ENCODE results near the gene PRDM7. TPM values are rescaled to one million over a fixed set of nuclear protein-coding genes. Genes with fewer than 3 reads are reported as not detected.

PRDM7 gene
- total and polyA plus RNA-seq, 3 experiments from 2014 or later: not detected

DNA sequence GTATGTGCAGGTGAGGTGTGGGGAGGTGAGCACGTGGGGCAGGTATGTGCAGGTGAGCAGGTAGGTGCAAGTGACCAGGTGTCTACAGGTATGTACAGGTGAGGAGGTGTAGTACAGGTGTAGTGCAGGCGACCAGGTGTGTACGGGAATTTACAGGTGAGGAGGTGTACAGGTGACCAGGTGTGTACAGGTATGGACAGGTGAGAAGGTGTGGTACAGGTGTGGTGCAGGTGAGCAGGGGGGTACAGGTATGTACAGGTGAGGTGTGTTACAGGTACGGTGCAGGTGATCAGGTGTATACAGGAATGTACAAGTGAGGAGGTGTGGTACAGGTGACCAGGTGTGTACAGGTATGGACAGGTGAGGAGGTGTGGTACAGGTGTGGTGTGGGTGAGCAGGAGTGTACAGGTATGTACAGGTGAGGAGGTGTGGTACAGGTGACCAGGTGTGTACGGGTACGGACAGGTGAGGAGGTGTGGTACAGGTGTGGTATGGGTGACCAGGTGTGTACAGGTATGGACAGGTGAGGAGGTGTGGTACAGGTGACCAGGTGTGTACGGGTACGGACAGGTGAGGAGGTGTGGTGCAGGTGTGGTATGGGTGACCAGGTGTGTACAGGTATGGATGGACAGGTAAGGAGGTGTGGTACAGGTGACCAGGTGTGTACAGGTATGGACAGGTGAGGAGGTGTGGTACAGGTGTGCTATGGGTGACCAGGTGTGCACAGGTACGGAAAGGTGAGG lies 45.0 kb downstream of the PRDM7 start:
- Mint-ChIP-seq H3K4me3 (no peak overlapping the region), H3K36me3 (peaks cover 0 to 41% (median 9%) of the 10 kb centered on the region in 3 donors), H3K27me3 (peaks cover 0 to 1% of the 10 kb centered on the region in 2 donors), H3K27ac (peak overlapping the region in 2 of 8 donors; percentile 61 to 82), H3K4me1 (peaks cover 0 to 5% (median 0%) of the 10 kb centered on the region in 3 donors), H3K9me3 (no peaks in the 10 kb centered on the region)
- CTCF ChIA-PET: no interaction called here
- H3K4me3 ChIP-seq (ENCODE audit: low read length): no peak overlapping the region
- no peaks in the 10 kb centered on the region for H3K9me3 ChIP-seq (ENCODE audit: low read length)
- no peak for DNase-seq
- H3K27me3 ChIP-seq (ENCODE audit: insufficient read depth, low read length, poor library complexity, severe bottlenecking): no peaks in the 10 kb centered on the region
- POLR2A ChIA-PET: no interaction called here
- no peak overlapping the region for H3K27ac ChIP-seq (ENCODE audit: low read depth, low read length)
- no peaks in the 10 kb centered on the region for H3K4me1 ChIP-seq (ENCODE audit: insufficient read depth, low read length)
- H3K36me3 ChIP-seq (ENCODE audit: insufficient read depth, low read length): peaks cover 10% of the 10 kb centered on the region

- Mint-ChIP-seq H3K4me3 (no peak overlapping the region), H3K36me3 (peaks cover 0 to 33% (median 4%) of the 10 kb centered on the region in 3 donors), H3K9me3 (no peaks in the 10 kb centered on the region), H3K4me1 (peaks cover under 1 to 2% (median 2%) of the 10 kb centered on the region in 3 donors), H3K27ac (peak overlapping the region in 1 of 8 donors; percentile 24), H3K27me3 (peaks cover 0 to 1% of the 10 kb centered on the region in 2 donors)
- H3K36me3 ChIP-seq (ENCODE audit: insufficient read depth, low read length): peaks cover 10% of the 10 kb centered on the region
- H3K9me3 ChIP-seq (ENCODE audit: low read length): no peaks in the 10 kb centered on the region
- CTCF ChIA-PET: no interaction called here
- H3K4me3 ChIP-seq (ENCODE audit: low read length): no peak overlapping the region
- no peaks in the 10 kb centered on the region for H3K27me3 ChIP-seq (ENCODE audit: insufficient read depth, low read length, poor library complexity, severe bottlenecking)
- POLR2A ChIA-PET: interaction anchor here (0.6 kb wide), 1 partner anchor 339 kb away, joined by 9 read pairs; no protein-coding TSS in a partner anchor
- peaks cover 2% of the 10 kb centered on the region for H3K4me1 ChIP-seq (ENCODE audit: insufficient read depth, low read length)
- no peak overlapping the region for H3K27ac ChIP-seq (ENCODE audit: low read depth, low read length)
- no peak for DNase-seq
These were observed 45.8 kb downstream of the PRDM7 start for GRCh38 chr16:90031186-90031930.

DNA sequence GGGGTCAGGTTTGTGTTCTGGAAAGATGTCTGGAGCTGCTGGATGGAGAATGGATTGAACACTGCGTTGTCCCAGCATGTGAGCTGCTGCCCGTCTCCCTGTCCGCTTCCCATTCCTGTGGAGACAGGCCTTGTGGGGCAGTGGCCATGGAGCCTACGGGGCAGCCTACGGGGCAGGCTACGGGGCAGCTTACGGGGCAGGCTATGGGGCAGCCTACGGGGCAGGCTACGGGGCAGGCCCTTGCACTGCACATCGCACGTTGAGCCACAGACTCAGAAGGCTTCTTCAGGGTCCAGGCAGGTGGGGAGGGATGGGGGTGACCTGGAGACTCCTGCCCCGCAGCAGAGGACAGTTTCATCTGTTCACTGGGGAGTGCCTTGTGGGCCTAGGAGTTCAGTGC lies 48.1 kb downstream of the PRDM7 start:
- Histone ChIP-seq H3K27ac (ENCODE audit: low read depth, low read length) (no peak overlapping the region), H3K9me3 (ENCODE audit: low read length) (no peaks in the 10 kb centered on the region), H3K4me3 (ENCODE audit: low read length) (no peak overlapping the region), H3K4me1 (ENCODE audit: insufficient read depth, low read length) (peaks cover 7% of the 10 kb centered on the region), H3K27me3 (ENCODE audit: insufficient read depth, low read length, poor library complexity, severe bottlenecking) (no peaks in the 10 kb centered on the region), H3K36me3 (ENCODE audit: insufficient read depth, low read length) (peaks cover 10% of the 10 kb centered on the region)
- ChIA-PET POLR2A (no interaction called here), CTCF (no interaction called here)
- peaks cover 0 to 21% (median 4%) of the 10 kb centered on the region in 3 donors for H3K36me3 Mint-ChIP-seq
- peaks cover 5 to 14% (median 8%) of the 10 kb centered on the region in 3 donors for H3K4me1 Mint-ChIP-seq
- no peaks in the 10 kb centered on the region for H3K9me3 Mint-ChIP-seq
- DNase-seq: no peak
- peaks cover 0 to 1% of the 10 kb centered on the region in 2 donors for H3K27me3 Mint-ChIP-seq
- H3K27ac Mint-ChIP-seq: peak overlapping the region in 1 of 8 donors; percentile 32
- H3K4me3 Mint-ChIP-seq: no peak overlapping the region

- Histone ChIP-seq H3K27ac (ENCODE audit: low read depth, low read length) (no peak overlapping the region), H3K36me3 (ENCODE audit: insufficient read depth, low read length) (peaks cover 10% of the 10 kb centered on the region), H3K27me3 (ENCODE audit: insufficient read depth, low read length, poor library complexity, severe bottlenecking) (no peaks in the 10 kb centered on the region), H3K9me3 (ENCODE audit: low read length) (no peaks in the 10 kb centered on the region), H3K4me1 (ENCODE audit: insufficient read depth, low read length) (peaks cover 14% of the 10 kb centered on the region), H3K4me3 (ENCODE audit: low read length) (no peak overlapping the region)
- Mint-ChIP-seq H3K4me3 (no peak overlapping the region), H3K27me3 (peaks cover 0 to 1% of the 10 kb centered on the region in 2 donors), H3K27ac (no peak overlapping the region), H3K4me1 (peaks cover 5 to 16% (median 14%) of the 10 kb centered on the region in 3 donors), H3K36me3 (peaks cover 0 to 12% (median 4%) of the 10 kb centered on the region in 3 donors), H3K9me3 (no peaks in the 10 kb centered on the region)
- CTCF ChIA-PET: no interaction called here
- DNase-seq: no peak
- POLR2A ChIA-PET: no interaction called here
These were observed 49.5 kb downstream of the PRDM7 start for GRCh38 chr16:90027611-90028010.

DNA sequence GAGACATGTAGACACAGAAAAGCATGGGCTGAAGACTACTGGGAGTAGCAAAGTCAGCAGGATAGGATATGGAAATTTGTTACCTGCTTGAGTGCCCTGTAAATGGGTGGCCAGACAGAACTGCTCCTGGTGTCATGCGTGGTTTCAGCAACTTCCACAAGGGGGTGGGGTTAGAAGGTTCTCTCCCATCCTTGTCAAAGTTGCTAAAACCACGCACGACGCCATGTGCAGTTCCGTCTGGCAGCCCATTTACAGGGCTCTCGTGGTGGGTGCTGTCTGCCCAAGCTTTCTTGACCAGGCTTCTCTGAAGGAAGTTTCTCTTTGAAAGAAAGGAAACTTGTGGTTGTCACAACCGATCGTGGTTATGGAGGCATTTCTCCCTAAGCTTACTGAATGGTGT lies 51.0 kb downstream of the PRDM7 start:
- Mint-ChIP-seq H3K4me1 (peaks cover 14 to 25% (median 22%) of the 10 kb centered on the region in 3 donors), H3K4me3 (peak overlapping the region in 2 of 7 donors; percentile 37 to 40), H3K27me3 (peaks cover 0 to 1% of the 10 kb centered on the region in 2 donors), H3K27ac (peak overlapping the region in 4 of 8 donors; percentile 5 to 74 (median 44)), H3K36me3 (peaks cover 0 to 2% (median 0%) of the 10 kb centered on the region in 3 donors), H3K9me3 (no peaks in the 10 kb centered on the region)
- H3K36me3 ChIP-seq (ENCODE audit: insufficient read depth, low read length): no peaks in the 10 kb centered on the region
- POLR2A ChIA-PET: no interaction called here
- H3K9me3 ChIP-seq (ENCODE audit: low read length): no peaks in the 10 kb centered on the region
- H3K4me3 ChIP-seq (ENCODE audit: low read length): no peak overlapping the region
- no peaks in the 10 kb centered on the region for H3K27me3 ChIP-seq (ENCODE audit: insufficient read depth, low read length, poor library complexity, severe bottlenecking)
- CTCF ChIA-PET: no interaction called here
- no peak overlapping the region for H3K27ac ChIP-seq (ENCODE audit: low read depth, low read length)
- no peak for DNase-seq
- H3K4me1 ChIP-seq (ENCODE audit: insufficient read depth, low read length): peaks cover 22% of the 10 kb centered on the region

- Mint-ChIP-seq H3K27ac (peak overlapping the region in 1 of 8 donors; percentile 29), H3K4me1 (peaks cover 20 to 36% (median 27%) of the 10 kb centered on the region in 3 donors), H3K36me3 (no peaks in the 10 kb centered on the region), H3K9me3 (no peaks in the 10 kb centered on the region), H3K4me3 (peak overlapping the region in 5 of 7 donors; percentile 32 to 82 (median 51)), H3K27me3 (peaks cover 3 to 4% of the 10 kb centered on the region in 2 donors)
- Histone ChIP-seq H3K27me3 (ENCODE audit: insufficient read depth, low read length, poor library complexity, severe bottlenecking) (peaks cover 3% of the 10 kb centered on the region), H3K4me1 (ENCODE audit: insufficient read depth, low read length) (peaks cover 22% of the 10 kb centered on the region), H3K4me3 (ENCODE audit: low read length) (peak overlapping the region; percentile 60), H3K9me3 (ENCODE audit: low read length) (no peaks in the 10 kb centered on the region), H3K36me3 (ENCODE audit: insufficient read depth, low read length) (no peaks in the 10 kb centered on the region), H3K27ac (ENCODE audit: low read depth, low read length) (peak overlapping the region; percentile 47)
- ChIA-PET POLR2A (no interaction called here), CTCF (no interaction called here)
- no peak for DNase-seq
These were observed 54.1 kb downstream of the PRDM7 start for GRCh38 chr16:90023078-90023447.

GRCh38 chr16:90022209-90023077 lies 54.7 kb downstream of the PRDM7 start:
- Histone ChIP-seq H3K27me3 (ENCODE audit: insufficient read depth, low read length, poor library complexity, severe bottlenecking) (peaks cover 3% of the 10 kb centered on the region), H3K36me3 (ENCODE audit: insufficient read depth, low read length) (no peaks in the 10 kb centered on the region), H3K9me3 (ENCODE audit: low read length) (no peaks in the 10 kb centered on the region), H3K27ac (ENCODE audit: low read depth, low read length) (peak overlapping the region; percentile 47), H3K4me3 (ENCODE audit: low read length) (peak overlapping the region; percentile 60), H3K4me1 (ENCODE audit: insufficient read depth, low read length) (peaks cover 22% of the 10 kb centered on the region)
- Mint-ChIP-seq H3K9me3 (no peaks in the 10 kb centered on the region), H3K36me3 (no peaks in the 10 kb centered on the region), H3K27ac (peak overlapping the region in 6 of 8 donors; percentile 4 to 80 (median 66)), H3K4me3 (peak overlapping the region; percentile 73 to 91 (median 78)), H3K27me3 (peaks cover 3 to 7% of the 10 kb centered on the region in 2 donors), H3K4me1 (peaks cover 20 to 36% (median 27%) of the 10 kb centered on the region in 3 donors)
- DNase-seq: peak; percentile 55 to 84 (median 67)
- ChIA-PET CTCF (interaction anchor here (1.1 to 2.0 kb wide), 2 partner anchors 47 to 322 kb away, joined by 3 to 5 read pairs; no protein-coding TSS in a partner anchor), POLR2A (interaction anchor here (0.6 to 0.7 kb wide), 2 partner anchors 73 to 664 kb away, joined by 3 to 6 read pairs; no protein-coding TSS in a partner anchor)

Data from CD8-positive, alpha-beta memory T cell (primary cell).